ENCODE measurements around the gene WIZ.

GRCh38 chr19:15381429-15381828 lies 68.3 kb downstream of the WIZ start:
- TF ChIP-seq CTCF (IDR thresholded peaks at IDR 0.05) (no peak), POLR2A (IDR thresholded peaks at IDR 0.05) (no peak)
